HG03469 (cell line): ENCODE measurements around the gene HACD3.
"Not testable (repeated sequence)": the region's sequence is repeated elsewhere in the genome, so short reads cannot be mapped to it uniquely, and the experiment has no call there.

Experiments used
- ATAC-seq: cut with Tn5 transposase; IDR thresholded peaks from one replicate; pipeline ENCODE4 v1.9.1; 2021; ENCODE audit warnings: mild to moderate bottlenecking, moderate library complexity, moderate number of reproducible peaks; ENCODE audit not compliant: unreplicated experiment

Gene HACD3

DNA sequence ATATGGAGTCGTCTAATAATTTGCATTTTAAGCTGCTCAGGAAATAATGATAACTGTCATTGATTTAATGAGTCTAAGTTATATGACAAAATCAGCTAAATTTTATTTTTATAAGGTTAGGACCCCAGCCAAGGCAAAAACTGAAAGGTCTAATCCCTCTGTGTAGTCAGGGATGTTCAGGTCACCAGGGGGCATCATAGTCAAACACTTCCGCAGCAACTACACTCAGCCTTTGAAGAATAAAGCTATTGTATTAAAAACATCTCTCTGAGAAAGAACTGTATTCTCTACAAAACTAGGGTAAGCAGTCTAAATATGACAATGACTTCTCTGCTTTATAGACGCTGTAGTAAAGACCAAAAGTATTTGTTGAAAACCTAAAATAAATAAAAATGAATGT is 65.7 kb downstream of the HACD3 start:
- ATAC-seq = no peak

DNA sequence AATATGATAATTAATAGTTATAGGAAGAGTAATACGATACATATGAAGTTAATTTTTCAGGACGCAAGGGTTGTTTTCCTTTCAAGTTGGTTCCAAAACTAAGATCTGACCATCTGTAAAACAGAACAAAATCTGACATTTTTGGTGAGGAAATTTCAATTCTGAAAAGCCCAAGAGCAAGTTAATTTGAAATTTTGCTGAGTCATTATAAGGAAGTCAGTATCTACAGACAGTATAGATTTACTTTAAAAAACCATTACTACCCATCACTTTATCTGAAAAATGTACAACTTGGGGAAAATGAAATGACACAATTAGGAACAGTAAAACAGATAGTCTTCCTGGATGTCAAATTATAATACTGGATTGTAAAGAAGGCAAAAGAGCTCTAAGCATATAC is 68.2 kb downstream of the HACD3 start:
- no peak for ATAC-seq

DNA sequence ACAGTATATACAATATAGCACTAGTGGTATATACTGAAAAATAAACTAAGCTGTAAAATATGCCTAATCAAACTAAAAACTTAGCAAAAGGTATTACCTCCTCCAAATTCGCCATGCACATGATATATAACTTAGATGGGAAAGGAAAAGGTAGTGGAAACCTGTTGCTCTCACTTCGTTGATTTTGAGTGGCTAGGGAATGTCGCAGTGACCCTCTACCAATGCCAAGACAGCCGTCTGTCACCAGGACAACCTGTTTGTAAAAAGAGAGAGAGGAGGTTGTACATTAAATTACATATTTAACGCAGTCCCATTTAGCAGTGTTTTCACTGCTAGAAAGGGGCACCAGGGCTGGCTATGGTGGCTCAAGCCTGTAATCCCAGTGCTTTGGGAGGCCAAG is 69.4 kb downstream of the HACD3 start:
- no peak for ATAC-seq

- no peak for ATAC-seq
Measured at GRCh38 chr15:65603134-65603533, 72.9 kb downstream of the HACD3 start.

DNA sequence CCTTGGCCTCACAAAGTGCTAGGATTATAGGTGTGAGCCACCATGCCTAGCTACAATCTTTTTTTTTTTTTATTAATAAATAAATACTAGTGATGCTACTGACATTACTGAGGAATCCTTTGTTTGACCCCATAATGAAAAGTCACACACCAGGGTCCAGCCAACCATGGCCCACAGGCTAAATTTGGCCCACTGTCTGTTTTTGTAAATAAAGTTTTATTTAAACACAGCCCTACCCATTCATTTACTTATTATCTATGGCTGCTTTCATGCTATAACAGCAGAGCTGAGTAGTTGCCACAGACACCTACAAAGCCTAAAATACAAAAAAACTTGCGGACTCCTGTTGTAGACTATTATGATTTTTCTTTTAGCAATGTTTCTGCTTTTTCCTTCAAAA is 73.3 kb downstream of the HACD3 start:
- no peak for ATAC-seq

DNA sequence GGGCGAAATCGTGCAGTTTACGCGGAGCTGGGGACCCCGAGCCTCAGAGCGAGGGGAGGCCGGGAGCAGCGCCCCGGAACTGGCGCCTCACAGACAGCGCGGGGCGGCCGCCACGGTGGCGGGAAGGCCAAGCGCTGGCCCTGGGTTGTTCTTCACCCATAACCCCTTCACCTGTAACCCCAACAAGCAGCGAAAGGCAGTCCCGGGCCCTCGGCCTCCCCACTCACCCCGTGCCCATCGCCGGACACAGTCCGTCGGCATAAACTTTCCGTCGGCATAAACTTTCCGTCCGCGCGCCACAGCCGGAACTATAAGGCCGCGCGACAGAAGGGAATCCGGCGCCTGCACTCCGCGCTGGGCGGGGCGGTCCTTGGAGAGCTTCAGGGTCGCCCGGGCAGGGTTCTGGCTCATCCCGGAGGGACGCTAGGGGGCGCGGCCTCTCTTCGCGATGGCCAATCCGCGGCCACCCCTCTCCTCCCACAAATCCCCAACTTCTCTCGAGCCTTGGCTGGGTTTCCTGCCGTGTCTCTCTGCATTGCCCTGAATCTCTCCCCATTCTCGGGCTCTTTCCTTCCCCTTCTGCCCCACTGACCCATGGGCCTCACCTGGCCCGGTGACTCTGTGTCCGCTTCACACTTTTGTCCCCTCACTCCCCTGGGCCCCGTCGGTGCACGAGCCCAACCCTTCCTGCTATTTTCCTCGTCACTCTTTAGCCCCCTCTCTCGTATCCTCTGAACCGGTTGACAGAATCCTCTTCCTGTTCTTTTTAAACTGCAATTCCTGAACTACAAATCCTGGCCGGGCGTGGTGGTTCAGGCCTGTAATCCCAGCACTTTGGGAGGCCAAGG is 80.8 kb downstream of the HACD3 start, which contains the start of gene INTS14:
Gene INTS14 (minus strand): TSS at position 261 of the 848 bp plus-strand sequence. CDS start 3,751 bp downstream, outside the sequence.
- peak; percentile 87 for ATAC-seq

DNA sequence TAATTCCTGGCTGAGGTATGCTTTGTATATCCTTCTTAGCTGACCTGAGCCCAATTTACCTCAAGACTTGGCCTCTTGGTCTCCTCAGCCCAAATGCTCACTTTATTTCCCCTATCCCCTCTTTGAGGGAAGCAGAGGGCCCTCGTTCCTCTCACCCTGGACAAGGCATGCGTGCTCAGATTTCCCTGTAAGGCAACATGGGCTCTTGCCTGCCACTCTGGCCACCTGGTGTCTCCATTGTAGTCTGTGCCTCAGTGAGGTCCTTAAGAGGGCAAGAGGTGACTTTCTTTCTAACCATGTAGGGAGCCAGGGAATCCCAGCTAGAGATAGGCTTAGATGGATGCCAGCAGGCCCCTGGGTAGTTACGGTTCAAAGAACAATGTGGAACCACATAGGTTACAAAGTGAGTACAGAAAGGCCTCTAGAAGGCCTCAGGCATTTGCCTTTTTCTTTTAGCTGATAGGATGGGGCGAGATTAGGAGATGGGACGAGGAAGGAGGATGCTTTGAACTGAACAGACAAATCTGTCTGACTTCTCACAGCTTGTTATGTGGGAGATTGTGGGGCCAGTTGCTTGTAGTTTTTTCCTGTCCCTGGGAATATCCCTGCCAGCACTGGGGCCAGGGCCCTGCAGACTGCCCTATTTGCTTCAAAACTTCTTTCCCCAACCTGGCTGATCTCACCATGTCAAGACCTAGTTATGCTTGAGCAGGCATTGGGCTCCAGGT is 81.8 kb downstream of the HACD3 start:
- ATAC-seq = no peak

DNA sequence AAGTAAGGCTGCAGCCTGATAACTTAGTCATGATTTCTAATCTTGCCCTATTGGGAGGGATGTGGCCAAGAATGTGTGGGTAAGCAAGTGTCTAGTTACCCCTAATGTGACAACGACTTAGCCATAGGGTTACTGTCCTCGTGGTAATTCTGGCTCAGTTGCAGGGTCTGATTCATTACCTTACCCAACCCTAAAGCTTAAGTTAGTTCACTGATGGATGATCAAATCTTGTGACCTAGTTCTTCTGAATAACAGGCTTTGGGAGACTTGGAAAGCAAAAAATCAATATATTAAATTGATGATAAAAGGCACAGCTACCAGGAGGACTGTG is 82.3 kb downstream of the HACD3 start:
- no peak for ATAC-seq

DNA sequence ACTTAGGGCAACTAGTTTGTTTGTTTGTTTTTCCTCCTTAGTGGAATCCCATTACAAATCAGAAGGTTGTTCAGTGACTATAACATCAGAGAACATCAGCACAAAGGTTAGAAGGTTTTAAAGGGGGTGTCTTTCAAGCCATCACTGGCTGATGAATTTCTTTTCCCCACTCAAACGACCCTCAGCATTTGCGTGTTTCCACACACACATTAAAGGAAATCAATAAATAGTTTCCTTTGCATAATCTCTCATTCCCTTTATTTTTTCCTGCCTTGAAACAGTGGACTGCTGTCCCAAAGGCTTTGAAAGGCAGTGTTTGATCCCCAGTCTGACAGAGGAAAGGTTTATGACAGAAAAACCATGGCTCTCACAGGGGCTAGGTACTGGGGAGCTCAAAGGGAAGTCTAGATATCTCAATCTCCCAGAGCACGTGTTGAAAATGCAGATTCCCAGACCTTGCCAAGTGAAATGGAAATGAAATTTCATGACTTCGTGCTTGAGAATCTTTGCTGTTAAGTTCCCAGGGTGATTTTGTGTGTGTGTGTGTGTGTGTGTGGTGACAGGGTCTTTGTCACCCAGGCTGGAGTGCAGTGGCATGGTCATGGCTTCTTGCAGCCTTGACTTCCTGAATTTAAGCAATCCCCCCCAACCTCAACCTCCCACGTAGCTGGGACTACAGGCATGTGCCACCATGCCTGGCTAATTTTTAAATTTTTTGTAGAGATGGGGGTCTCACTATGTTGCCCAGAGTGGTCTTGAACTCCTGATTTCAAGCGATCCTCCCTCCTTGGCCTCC is 82.9 kb downstream of the HACD3 start:
- ATAC-seq = no peak

DNA sequence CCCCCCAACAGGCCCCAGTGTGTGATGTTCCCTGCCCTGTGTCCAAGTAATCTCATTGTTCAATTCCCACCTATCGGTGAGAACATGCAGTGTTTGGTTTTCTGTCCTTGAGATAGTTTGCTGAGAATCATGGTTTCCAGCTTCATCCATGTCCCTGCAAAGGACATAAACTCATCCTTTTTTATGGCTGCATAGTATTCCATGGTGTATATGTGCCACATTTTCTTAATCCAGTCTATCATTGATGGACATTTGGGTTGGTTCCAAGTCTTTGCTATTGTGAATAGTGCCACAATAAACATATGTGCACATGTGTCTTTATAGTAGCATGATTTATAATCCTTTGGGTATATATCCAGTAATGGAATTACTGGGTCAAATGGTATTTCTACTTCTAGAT is 85.6 kb downstream of the HACD3 start:
- ATAC-seq = not testable (repeated sequence)

GRCh38 chr15:65618560-65619109 is 88.4 kb downstream of the HACD3 start:
- no peak for ATAC-seq

GRCh38 chr15:65619626-65620290 is 89.5 kb downstream of the HACD3 start:
- ATAC-seq = no peak

DNA sequence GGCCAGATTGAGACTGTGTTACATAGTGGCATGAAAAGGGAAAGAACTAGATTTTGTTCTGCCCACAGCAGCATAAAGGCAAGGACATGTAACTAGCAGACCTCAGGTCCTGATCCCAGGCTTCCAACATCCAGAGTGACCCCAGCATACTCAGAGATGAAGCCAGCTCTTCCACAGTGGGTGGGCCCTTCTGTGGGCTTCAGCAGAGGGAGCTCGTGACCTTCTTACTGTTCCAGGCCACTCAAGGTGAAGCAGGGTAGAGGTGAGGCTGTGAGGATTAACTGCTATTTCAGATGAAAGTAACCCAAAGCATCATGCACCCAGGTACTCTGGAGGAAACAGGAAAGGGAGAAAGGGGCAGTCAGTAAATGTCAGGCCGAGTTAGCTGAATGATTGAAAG is 90.6 kb downstream of the HACD3 start:
- ATAC-seq = no peak

DNA sequence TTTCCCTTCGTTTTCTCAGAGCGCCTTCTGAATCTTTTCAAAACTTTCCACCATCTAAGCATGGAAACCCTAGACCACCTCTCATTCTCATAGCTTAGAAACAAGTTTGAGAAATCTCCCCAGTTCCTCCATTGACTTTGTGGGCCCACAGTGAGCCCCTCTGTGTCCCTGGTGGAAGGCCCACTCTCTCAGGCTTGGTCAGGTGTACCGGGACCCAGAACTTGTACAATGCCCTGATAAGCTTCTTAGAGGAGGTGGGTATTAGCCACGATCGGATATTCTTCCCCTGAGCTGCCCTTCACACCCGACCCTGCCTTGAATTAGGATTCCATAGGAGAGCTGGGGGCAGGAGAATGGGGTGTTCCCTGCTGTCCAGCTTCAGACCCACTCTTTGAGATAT is 91.4 kb downstream of the HACD3 start, which contains the start of gene SLC24A1:
Gene SLC24A1 (plus strand): TSS at position 301 of the 400 bp plus-strand sequence. CDS start 2,143 bp downstream, outside the sequence.
- no peak for ATAC-seq

DNA sequence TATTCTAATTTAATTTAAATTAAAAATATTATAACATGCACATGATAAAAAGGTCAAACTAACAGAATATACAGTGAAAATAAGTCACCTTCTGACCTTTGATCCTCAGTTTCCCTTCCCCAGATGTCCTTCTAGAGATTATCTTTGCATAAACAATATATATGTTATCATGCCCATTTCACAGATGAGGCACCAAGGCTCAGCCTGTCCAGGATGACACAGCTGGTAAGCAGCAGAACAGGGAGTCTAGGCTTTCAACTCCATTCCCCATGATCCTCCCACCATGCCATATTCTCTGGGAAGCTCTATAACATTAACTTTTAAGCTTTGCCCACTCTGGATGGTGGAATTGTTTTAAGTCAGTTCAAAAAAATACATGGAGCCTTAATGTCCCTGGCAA is 92.8 kb downstream of the HACD3 start:
- no peak for ATAC-seq

- no peak for ATAC-seq
Measured at GRCh38 chr15:65626856-65627255, 96.6 kb downstream of the HACD3 start.
